Measurements from ENCODE around the gene GANAB. TPM values are rescaled to one million over a fixed set of nuclear protein-coding genes. Genes with fewer than 3 reads are reported as not detected.
A peak's percentile ranks its signal among the peaks of the same experiment; 100 is the strongest.

GANAB gene
- total RNA-seq, 1 experiment from 2014 or later: 98.5 TPM

DNA sequence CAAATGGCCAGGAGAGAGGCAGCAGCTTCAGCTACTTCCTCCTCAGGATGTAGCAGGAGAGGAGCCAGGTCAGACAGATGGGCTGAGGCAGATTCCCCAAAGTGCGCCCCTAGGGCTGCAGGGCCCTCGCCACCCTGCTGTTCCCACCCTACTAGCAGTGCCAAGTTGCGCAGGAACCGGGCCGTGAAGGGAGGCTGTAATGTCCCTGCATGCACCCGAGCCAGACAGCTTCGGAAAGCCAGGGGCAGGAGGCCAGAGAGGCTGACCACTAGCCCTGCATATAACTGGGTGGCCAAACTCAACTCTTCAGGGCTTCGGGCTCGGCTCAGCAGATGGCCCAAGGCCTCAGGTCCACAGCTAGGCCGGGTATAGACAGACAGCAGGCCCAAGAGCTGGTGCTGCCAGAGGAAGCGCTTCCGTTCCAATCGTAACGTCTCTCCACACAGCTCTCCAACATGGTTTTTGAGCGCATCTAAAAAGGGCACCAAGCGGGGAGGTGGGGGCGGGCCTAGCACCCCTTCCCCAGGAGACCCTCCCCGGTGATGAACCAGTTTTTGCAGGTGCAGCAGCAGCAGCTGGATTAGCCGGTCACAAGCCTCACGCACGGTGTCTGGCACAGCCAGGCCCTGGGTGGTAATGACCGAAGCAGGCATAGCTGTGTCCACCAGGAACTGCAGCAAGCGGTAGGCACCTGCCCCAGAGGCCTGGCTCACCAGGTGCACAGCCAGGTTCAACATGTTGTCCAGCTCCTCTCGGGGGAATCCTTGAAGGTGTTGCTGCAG, 2.0 kb upstream of the GANAB start:
- no peak overlapping the region for H2AFZ ChIP-seq (ENCODE audit: low read length)
- no peak overlapping the region for H3K4me2 ChIP-seq (ENCODE audit: low read depth, low read length, poor library complexity, severe bottlenecking)
- H3K27ac ChIP-seq (ENCODE audit: low read length): no peak overlapping the region
- H3K9ac ChIP-seq (ENCODE audit: low read length): no peak overlapping the region
- no peak for DNase-seq
- H3K4me3 ChIP-seq (ENCODE audit: low read length): no peak overlapping the region
- H3K27me3 ChIP-seq (ENCODE audit: low read length): no peaks in the 10 kb centered on the region
- H3K9me3 ChIP-seq (ENCODE audit: low read length): no peaks in the 10 kb centered on the region
- H3K36me3 ChIP-seq (ENCODE audit: insufficient read depth, low read length): peaks cover 7% of the 10 kb centered on the region; the same call in 1 of the 2 replicates
- H3K4me1 ChIP-seq (ENCODE audit: low read length): peaks cover 27% of the 10 kb centered on the region
- no peaks in the 10 kb centered on the region for H3K9me2 ChIP-seq (replicated peaks; ENCODE audit: insufficient read depth, low read length)
- peaks cover 56% of the 10 kb centered on the region for H3K79me2 ChIP-seq (ENCODE audit: low read length)
- H4K20me1 ChIP-seq (ENCODE audit: insufficient read depth, low read depth, low read length): peaks cover 5% of the 10 kb centered on the region

DNA sequence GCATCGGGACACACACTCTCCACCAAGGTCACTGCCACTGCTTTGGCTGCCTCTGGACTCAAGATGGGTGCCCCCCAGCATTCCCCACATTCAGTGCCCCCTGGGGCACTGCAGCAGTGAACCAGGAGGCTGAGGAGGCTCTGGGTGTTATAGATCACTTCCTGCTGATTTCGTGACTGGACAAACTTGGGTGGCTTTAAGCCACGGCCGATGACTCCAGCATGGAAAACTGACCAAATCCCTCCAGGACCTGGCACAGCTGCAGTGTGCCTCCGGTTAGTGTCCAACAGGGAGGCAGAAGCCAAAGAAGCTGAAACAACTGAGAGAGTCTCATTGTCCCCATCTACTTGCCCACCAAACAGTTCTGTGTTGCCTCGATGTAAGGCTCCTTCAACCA, 1.2 kb upstream of the GANAB start:
- peaks cover 12% of the 10 kb centered on the region; the same call in 1 of the 2 replicates for H3K36me3 ChIP-seq (ENCODE audit: insufficient read depth, low read length)
- H3K27me3 ChIP-seq (ENCODE audit: low read length): no peaks in the 10 kb centered on the region
- peaks cover 59% of the 10 kb centered on the region for H3K79me2 ChIP-seq (ENCODE audit: low read length)
- H3K9me2 ChIP-seq (replicated peaks; ENCODE audit: insufficient read depth, low read length): no peaks in the 10 kb centered on the region
- H3K4me2 ChIP-seq (ENCODE audit: low read depth, low read length, poor library complexity, severe bottlenecking): no peak overlapping the region
- H3K4me3 ChIP-seq (ENCODE audit: low read length): no peak overlapping the region
- H3K4me1 ChIP-seq (ENCODE audit: low read length): peaks cover 27% of the 10 kb centered on the region
- no peak overlapping the region for H3K27ac ChIP-seq (ENCODE audit: low read length)
- H2AFZ ChIP-seq (ENCODE audit: low read length): no peak overlapping the region
- no peak overlapping the region; the same call in 1 of the 2 replicates for H3K9ac ChIP-seq (ENCODE audit: low read length)
- peaks cover 5% of the 10 kb centered on the region for H4K20me1 ChIP-seq (ENCODE audit: insufficient read depth, low read depth, low read length)
- no peak for DNase-seq
- no peaks in the 10 kb centered on the region for H3K9me3 ChIP-seq (ENCODE audit: low read length)

DNA sequence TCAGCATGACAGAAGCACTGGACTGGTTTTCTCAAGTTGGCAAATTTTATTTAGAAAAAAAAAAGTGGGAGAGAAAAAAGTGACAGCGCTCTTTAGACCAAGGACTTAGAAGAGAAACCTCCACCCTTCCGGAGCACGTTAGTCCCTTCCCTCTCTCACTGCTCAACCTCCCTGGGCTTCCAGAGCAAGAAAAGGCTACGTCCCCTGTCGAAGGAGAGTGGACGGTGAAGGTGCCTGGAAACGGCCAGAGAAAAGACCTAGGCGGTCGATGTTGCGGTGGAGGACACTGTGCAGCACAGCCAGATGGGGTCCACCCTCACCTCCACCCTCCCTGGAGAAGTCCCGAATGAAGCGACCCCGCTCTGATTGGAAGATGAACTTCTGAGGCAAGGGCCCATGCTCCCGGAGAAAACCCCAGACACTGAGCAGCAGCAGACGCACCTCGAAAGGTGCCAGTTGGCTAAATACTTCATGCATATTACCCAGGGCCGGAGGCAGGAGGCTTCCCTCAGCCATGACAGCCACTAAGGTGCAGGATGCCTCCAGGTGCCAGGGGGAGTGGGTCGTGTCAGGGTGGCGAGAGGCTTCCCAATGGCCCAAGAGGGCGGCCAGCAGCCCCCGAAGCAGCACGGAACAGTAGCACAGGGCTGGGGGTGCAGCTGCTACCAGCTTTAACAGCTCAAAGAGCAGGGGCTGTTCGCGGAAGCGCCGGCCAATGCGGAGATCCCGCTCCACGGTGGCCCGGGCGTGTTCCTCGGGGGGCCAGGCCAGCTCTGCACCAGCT, 604 bp upstream of the GANAB start:
- no peak for DNase-seq
- H2AFZ ChIP-seq (ENCODE audit: low read length): no peak overlapping the region
- H3K4me3 ChIP-seq (ENCODE audit: low read length): 0 out of 2 replicates have a peak overlapping the region, but pooled peaks have one; percentile 32
- peaks cover 59% of the 10 kb centered on the region for H3K79me2 ChIP-seq (ENCODE audit: low read length)
- no peaks in the 10 kb centered on the region for H3K9me3 ChIP-seq (ENCODE audit: low read length)
- H3K4me1 ChIP-seq (ENCODE audit: low read length): peaks cover 23% of the 10 kb centered on the region
- no peak overlapping the region for H3K27ac ChIP-seq (ENCODE audit: low read length)
- H3K9me2 ChIP-seq (replicated peaks; ENCODE audit: insufficient read depth, low read length): no peaks in the 10 kb centered on the region
- peak overlapping the region; percentile 39; the same call in 1 of the 2 replicates for H3K9ac ChIP-seq (ENCODE audit: low read length)
- peaks cover 5% of the 10 kb centered on the region for H4K20me1 ChIP-seq (ENCODE audit: insufficient read depth, low read depth, low read length)
- no peaks in the 10 kb centered on the region for H3K27me3 ChIP-seq (ENCODE audit: low read length)
- H3K4me2 ChIP-seq (ENCODE audit: low read depth, low read length, poor library complexity, severe bottlenecking): peak overlapping the region; percentile 54
- H3K36me3 ChIP-seq (ENCODE audit: insufficient read depth, low read length): peaks cover 13% of the 10 kb centered on the region; the same call in 1 of the 2 replicates

DNA sequence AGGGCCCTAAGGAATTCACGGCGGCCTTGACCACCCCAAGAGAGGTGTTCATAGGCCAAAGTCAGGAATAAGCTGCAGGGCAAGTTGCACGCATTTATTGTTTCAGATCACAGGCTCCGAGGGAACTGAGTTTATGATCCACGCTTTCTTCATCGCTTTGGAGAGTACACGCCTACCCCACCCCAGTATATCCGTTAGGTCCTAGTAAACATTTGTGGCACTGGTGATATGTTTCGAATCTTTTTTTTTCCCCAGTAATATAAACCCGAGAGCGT, 805 bp downstream of the GANAB start:
- no peak for DNase-seq
- Histone ChIP-seq H3K79me2 (ENCODE audit: low read length) (peaks cover 57% of the 10 kb centered on the region), H2AFZ (ENCODE audit: low read length) (no peak overlapping the region)

DNA sequence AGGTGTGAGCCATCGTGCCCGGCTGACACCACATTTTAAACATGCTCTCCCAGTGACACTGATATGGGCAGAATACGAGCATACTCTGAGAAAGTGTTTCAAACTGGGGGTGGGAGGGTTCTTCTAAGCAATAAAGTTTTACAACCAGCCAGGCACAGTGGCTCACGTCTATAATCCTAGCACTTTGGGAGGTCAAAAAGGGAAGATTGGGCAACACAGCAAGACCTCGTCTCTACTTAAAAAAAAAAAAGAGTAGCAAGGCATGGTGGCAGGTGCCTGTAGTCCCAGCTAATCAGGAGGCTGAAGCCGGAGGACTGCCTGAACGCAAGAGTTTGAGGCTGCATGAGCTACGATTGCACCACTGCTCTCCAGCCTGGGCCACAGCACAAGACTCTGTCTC, 2.2 kb downstream of the GANAB start:
- peaks cover 5% of the 10 kb centered on the region for H4K20me1 ChIP-seq (ENCODE audit: insufficient read depth, low read depth, low read length)
- peaks cover 15% of the 10 kb centered on the region for H3K4me1 ChIP-seq (ENCODE audit: low read length)
- no peaks in the 10 kb centered on the region for H3K9me3 ChIP-seq (ENCODE audit: low read length)
- no peak overlapping the region for H3K27ac ChIP-seq (ENCODE audit: low read length)
- peaks cover 61% of the 10 kb centered on the region for H3K79me2 ChIP-seq (ENCODE audit: low read length)
- DNase-seq: no peak
- peaks cover 15% of the 10 kb centered on the region; the same call in 1 of the 2 replicates for H3K36me3 ChIP-seq (ENCODE audit: insufficient read depth, low read length)
- peak overlapping the region; percentile 72 for H3K4me2 ChIP-seq (ENCODE audit: low read depth, low read length, poor library complexity, severe bottlenecking)
- no peaks in the 10 kb centered on the region for H3K9me2 ChIP-seq (replicated peaks; ENCODE audit: insufficient read depth, low read length)
- no peaks in the 10 kb centered on the region for H3K27me3 ChIP-seq (ENCODE audit: low read length)
- H3K4me3 ChIP-seq (ENCODE audit: low read length): no peak overlapping the region
- H2AFZ ChIP-seq (ENCODE audit: low read length): no peak overlapping the region
- no peak overlapping the region for H3K9ac ChIP-seq (ENCODE audit: low read length)

More for the DNA sequence above, 805 bp downstream of the GANAB start:
- Histone ChIP-seq H3K9ac (ENCODE audit: low read length) (peak overlapping the region; percentile 95), H3K4me3 (ENCODE audit: low read length) (peak overlapping the region; percentile 95), H3K4me2 (ENCODE audit: low read depth, low read length, poor library complexity, severe bottlenecking) (peak overlapping the region; percentile 72), H3K4me1 (ENCODE audit: low read length) (peaks cover 15% of the 10 kb centered on the region), H3K9me3 (ENCODE audit: low read length) (no peaks in the 10 kb centered on the region), H3K27me3 (ENCODE audit: low read length) (no peaks in the 10 kb centered on the region), H3K27ac (ENCODE audit: low read length) (peak overlapping the region; percentile 73), H3K9me2 (replicated peaks; ENCODE audit: insufficient read depth, low read length) (no peaks in the 10 kb centered on the region), H3K36me3 (ENCODE audit: insufficient read depth, low read length) (peaks cover 11% of the 10 kb centered on the region; the same call in 1 of the 2 replicates), H4K20me1 (ENCODE audit: insufficient read depth, low read depth, low read length) (peaks cover 5% of the 10 kb centered on the region)

DNA sequence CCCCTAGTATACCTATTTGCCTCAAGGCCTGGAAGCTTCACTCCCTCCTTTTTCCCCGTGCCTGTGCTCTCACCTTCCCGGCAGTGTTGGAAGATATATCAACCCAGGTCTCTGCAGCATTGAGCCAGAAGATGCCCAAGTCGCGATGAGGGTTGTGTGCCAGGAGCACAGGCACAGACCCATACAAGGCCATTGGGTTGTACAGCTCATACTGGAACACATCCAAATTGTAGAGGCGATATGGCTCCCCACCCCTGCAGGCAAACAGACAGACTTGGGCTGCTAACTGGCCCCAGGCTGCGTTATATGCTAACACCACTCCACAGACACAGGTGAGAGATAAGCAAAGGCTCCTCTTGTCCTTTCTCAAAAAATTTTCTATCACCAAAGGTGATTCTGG, 13.9 kb downstream of the GANAB start:
- Histone ChIP-seq H3K9ac (ENCODE audit: low read length) (no peak overlapping the region), H3K27ac (ENCODE audit: low read length) (no peak overlapping the region), H2AFZ (ENCODE audit: low read length) (no peak overlapping the region), H3K4me1 (ENCODE audit: low read length) (no peaks in the 10 kb centered on the region), H3K4me3 (ENCODE audit: low read length) (no peak overlapping the region), H3K4me2 (ENCODE audit: low read depth, low read length, poor library complexity, severe bottlenecking) (no peak overlapping the region), H3K36me3 (ENCODE audit: insufficient read depth, low read length) (peaks cover 45% of the 10 kb centered on the region; the same call in 1 of the 2 replicates), H3K79me2 (ENCODE audit: low read length) (peaks cover 7% of the 10 kb centered on the region), H3K27me3 (ENCODE audit: low read length) (no peaks in the 10 kb centered on the region), H3K9me2 (replicated peaks; ENCODE audit: insufficient read depth, low read length) (no peaks in the 10 kb centered on the region), H3K9me3 (ENCODE audit: low read length) (no peaks in the 10 kb centered on the region), H4K20me1 (ENCODE audit: insufficient read depth, low read depth, low read length) (no peaks in the 10 kb centered on the region)
- no peak for DNase-seq

DNA sequence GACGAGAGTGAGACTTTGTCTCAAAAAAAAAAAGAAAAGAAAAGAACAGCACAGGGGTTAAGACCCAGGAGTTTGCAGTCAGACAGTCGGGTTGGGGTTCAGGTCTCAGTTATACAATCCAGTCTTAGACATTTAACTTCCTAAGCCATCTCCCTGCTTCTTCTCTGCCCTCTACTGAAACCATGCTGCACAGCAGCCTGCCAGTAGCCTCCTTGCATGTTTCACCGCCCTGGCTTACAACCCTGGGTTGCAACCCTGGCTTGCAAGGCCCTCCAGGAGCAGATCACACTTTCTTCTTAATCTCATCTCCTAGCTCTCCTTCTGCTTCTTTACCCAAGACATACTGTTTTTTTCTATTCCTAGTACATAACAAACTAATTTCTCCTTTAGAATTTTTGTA, 18.7 kb downstream of the GANAB start:
- H3K9me3 ChIP-seq (ENCODE audit: low read length): no peaks in the 10 kb centered on the region
- H4K20me1 ChIP-seq (ENCODE audit: insufficient read depth, low read depth, low read length): no peaks in the 10 kb centered on the region
- H3K36me3 ChIP-seq (ENCODE audit: insufficient read depth, low read length): peaks cover 37% of the 10 kb centered on the region; the same call in 1 of the 2 replicates
- H3K4me2 ChIP-seq (ENCODE audit: low read depth, low read length, poor library complexity, severe bottlenecking): no peak overlapping the region
- no peak overlapping the region for H3K9ac ChIP-seq (ENCODE audit: low read length)
- no peak overlapping the region for H2AFZ ChIP-seq (ENCODE audit: low read length)
- H3K4me3 ChIP-seq (ENCODE audit: low read length): no peak overlapping the region
- no peaks in the 10 kb centered on the region for H3K27me3 ChIP-seq (ENCODE audit: low read length)
- H3K27ac ChIP-seq (ENCODE audit: low read length): no peak overlapping the region
- DNase-seq: peak; percentile 62
- H3K4me1 ChIP-seq (ENCODE audit: low read length): no peaks in the 10 kb centered on the region
- H3K9me2 ChIP-seq (replicated peaks; ENCODE audit: insufficient read depth, low read length): no peaks in the 10 kb centered on the region
- H3K79me2 ChIP-seq (ENCODE audit: low read length): peaks cover 1% of the 10 kb centered on the region; the same call in 1 of the 2 replicates

DNA sequence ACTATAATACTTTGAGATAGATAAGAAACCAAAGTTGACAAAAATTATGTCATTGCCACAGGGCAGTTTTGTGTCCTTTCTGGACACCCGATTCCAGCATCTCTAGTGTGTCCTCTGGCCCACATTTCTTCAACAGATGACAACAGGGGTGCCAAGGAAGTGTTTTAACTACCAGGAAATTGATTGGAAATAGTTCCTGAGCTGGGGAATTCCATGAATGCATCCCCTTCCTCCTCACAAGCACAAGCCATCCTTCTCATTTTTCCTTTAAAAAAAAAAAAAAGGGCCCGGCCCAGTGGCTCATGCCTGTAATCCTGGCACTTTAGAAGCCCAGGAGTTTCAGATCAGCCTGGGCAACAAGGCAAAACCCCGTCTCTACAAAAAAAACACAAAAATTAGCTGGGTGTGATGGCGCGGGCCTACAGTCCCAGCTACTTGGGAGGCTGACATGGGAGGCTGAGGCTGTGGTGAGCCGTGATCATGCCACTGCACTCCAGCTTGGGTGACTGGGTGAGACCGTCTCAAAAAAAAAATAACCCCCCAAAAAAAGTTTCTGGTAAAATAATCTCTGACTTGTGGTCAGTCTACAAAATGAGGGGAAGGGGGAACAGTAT, 23.8 kb downstream of the GANAB start:
- Histone ChIP-seq H3K27ac (ENCODE audit: low read length) (peak overlapping the region; percentile 61), H3K4me1 (ENCODE audit: low read length) (peaks cover 15% of the 10 kb centered on the region), H3K9me2 (replicated peaks; ENCODE audit: insufficient read depth, low read length) (no peaks in the 10 kb centered on the region), H3K27me3 (ENCODE audit: low read length) (no peaks in the 10 kb centered on the region), H3K9ac (ENCODE audit: low read length) (peak overlapping the region; percentile 40; the same call in 1 of the 2 replicates), H3K79me2 (ENCODE audit: low read length) (peaks cover 17% of the 10 kb centered on the region), H2AFZ (ENCODE audit: low read length) (no peak overlapping the region), H4K20me1 (ENCODE audit: insufficient read depth, low read depth, low read length) (no peaks in the 10 kb centered on the region), H3K9me3 (ENCODE audit: low read length) (no peaks in the 10 kb centered on the region), H3K4me3 (ENCODE audit: low read length) (no peak overlapping the region), H3K36me3 (ENCODE audit: insufficient read depth, low read length) (peaks cover 15% of the 10 kb centered on the region; the same call in 1 of the 2 replicates), H3K4me2 (ENCODE audit: low read depth, low read length, poor library complexity, severe bottlenecking) (peak overlapping the region; percentile 23)
- no peak for DNase-seq
